GM18870 (cell line): ENCODE data around the gene TXNDC16.

Experiments used
- ATAC-seq: cut with Tn5 transposase; IDR thresholded peaks from one replicate; pipeline ENCODE4 v1.9.1; 2021; ENCODE audit warnings: moderate library complexity; ENCODE audit not compliant: unreplicated experiment

Gene TXNDC16

DNA sequence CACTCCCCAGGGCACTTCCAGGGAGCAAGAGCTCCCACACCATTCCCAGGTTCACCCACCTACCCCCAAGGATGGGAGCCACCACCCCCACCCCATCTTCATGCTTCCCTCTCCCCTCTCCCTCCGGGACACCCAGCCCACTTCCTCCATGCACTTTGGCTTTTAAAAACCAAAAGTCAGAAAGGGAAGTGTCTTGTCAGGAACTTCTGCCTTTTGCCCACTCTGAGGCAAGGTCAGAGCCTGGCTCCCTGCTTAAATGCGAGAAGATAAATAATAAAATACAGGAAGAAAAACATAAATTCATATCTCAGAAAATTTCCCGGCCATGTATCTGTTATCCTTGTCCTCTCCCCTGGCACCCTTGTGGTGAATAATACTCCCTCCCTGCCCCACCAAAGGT lies 156.6 kb downstream of the TXNDC16 start:
- ATAC-seq = no peak

DNA sequence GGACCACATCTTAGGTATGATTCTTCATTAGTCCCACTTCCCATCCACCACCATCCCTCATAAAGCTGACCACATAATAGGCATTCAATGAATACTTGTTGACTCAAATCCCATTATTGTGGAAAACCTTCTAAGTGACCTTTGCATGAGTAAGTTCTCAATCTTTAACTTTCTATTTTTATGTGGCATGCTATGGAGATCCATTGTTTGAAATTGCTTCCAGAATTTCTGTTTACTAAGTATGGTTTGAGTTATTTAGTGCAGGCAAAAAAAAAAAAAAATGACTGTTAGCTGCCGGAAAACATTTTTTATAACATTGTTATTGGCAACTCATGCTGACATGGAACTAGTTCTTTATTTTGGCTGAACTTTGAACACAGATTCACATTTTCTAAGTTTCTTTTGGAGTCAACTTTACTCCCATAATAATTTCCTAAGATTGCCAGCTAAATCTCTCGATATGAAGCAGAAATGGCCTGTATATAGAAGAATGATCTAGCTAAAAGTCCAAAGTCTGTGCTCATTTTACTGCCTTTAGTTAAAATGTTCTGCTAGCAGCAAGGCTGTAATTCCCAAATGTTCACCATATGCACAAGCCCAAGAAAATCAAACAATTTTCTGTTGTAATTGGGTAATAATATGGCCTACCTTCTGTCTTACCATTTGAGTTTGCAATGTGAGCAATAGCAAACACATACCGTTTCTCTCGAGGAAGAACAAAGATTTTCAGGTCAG lies 160.3 kb downstream of the TXNDC16 start:
- ATAC-seq = no peak
